H1 (cell line): ENCODE data around the gene PTPRF. TPM values are rescaled to one million over a fixed set of nuclear protein-coding genes. Genes with fewer than 3 reads are reported as not detected.
A peak's percentile ranks its signal among the peaks of the same experiment; 100 is the strongest.

ENCODE experiments used
- CTCF ChIA-PET: fragments of 300-600 bp; sonication (Branson Sonifier 250); formaldehyde crosslinking; loops from one replicate; lab custom pipeline; 2021; ENCODE audit not compliant: partially characterized antibody; lab: Charles Lee
- POLR2A ChIA-PET: fragments of 300-600 bp; sonication (Branson Sonifier 250); formaldehyde crosslinking; loops from one replicate; lab custom pipeline; 2021; ENCODE audit warnings: inconsistent platforms; ENCODE audit not compliant: partially characterized antibody; lab: Charles Lee
- DNase-seq, 2 experiments: peaks; one replicate each; pipeline versions ENCODE4 v3.0.0 to v3.0.0-alpha.2; 2010 to 2022; ENCODE audit warnings: low spot score in 2 of 2, low read depth in 1 of 2, mixed read lengths in 1 of 2
- FAIRE-seq: peaks from 2 replicates; lab custom pipeline; 2011; peaks lifted over from hg19 to GRCh38; lab: Jason Lieb, UNC
- H2AFZ ChIP-seq: 2 replicates; pipeline ENCODE4 v1.8.1; 2012; ENCODE audit warnings: low read length, inconsistent platforms
- H2AK5ac ChIP-seq: 2 replicates; pipeline ENCODE4 v1.6.1; 2013; ENCODE audit warnings: low read depth, low read length
- H2BK120ac ChIP-seq: replicated peaks from 2 replicates; pipeline ENCODE3; 2013; ENCODE audit warnings: low read depth, low read length, inconsistent platforms
- H2BK12ac ChIP-seq: 2 replicates; pipeline ENCODE4 v1.6.1; 2013; ENCODE audit warnings: low read depth, low read length
- H2BK15ac ChIP-seq: 2 replicates; pipeline ENCODE4 v1.6.1; 2013; ENCODE audit warnings: low read length
- H2BK20ac ChIP-seq: 2 replicates; pipeline ENCODE4 v1.6.1; 2013; ENCODE audit warnings: low read length
- H2BK5ac ChIP-seq: 2 replicates; pipeline ENCODE4 v1.6.1; 2013; ENCODE audit warnings: low read depth, low read length
- H3K14ac ChIP-seq: 2 replicates; pipeline ENCODE4 v1.6.1; 2013; ENCODE audit warnings: inconsistent platforms; ENCODE audit not compliant: insufficient read length
- H3K18ac ChIP-seq: 2 replicates; pipeline ENCODE4 v1.6.1; 2013; ENCODE audit warnings: low read length; ENCODE audit errors: extremely low read depth
- H3K23ac ChIP-seq: 2 replicates; pipeline ENCODE4 v1.6.1; 2013; ENCODE audit warnings: inconsistent platforms; ENCODE audit not compliant: insufficient read length
- H3K23me2 ChIP-seq: 2 replicates; pipeline ENCODE4 v1.6.1; 2013; ENCODE audit warnings: low read depth, low read length
- H3K27ac ChIP-seq: 2 replicates; pipeline ENCODE4 v1.6.1; 2011; ENCODE audit warnings: low read depth, low read length, inconsistent platforms
- H3K27me3 ChIP-seq, 4 experiments: replicated peaks in 1 of 4; 1 replicate in 1 of 4; 2 replicates in 3 of 4; pipeline versions ENCODE4 v1.6.1 to v1.8.1; 2011 to 2013; ENCODE audit warnings: low read length in 3 of 4, mild to moderate bottlenecking in 3 of 4, inconsistent platforms in 2 of 4, mixed read lengths in 2 of 4, moderate library complexity in 1 of 4; ENCODE audit not compliant: control insufficient read depth in 3 of 4, insufficient read depth in 3 of 4; ENCODE audit errors: extremely low read depth in 1 of 4
- H3K36me3 ChIP-seq, 4 experiments: 2 replicates each; pipeline versions ENCODE4 v1.6.1 to v1.8.1; 2011 to 2013; ENCODE audit warnings: mild to moderate bottlenecking in 4 of 4, low read length in 3 of 4, moderate library complexity in 2 of 4, control low read depth in 1 of 4, inconsistent platforms in 1 of 4; ENCODE audit not compliant: insufficient read depth in 4 of 4, control insufficient read depth in 2 of 4
- H3K4ac ChIP-seq: replicated peaks from 2 replicates; pipeline ENCODE3; 2013; ENCODE audit warnings: low read length, low read depth, mixed read lengths, inconsistent platforms; ENCODE audit not compliant: insufficient read length
- H3K4me1 ChIP-seq, 4 experiments: replicated peaks in 1 of 4; 1 replicate in 1 of 4; 2 replicates in 3 of 4; pipeline versions ENCODE4 v1.6.1 to v1.8.1; 2011 to 2013; ENCODE audit warnings: low read length in 3 of 4, inconsistent platforms in 2 of 4, mixed read lengths in 1 of 4; ENCODE audit not compliant: insufficient read depth in 4 of 4, control insufficient read depth in 3 of 4
- H3K4me2 ChIP-seq, 2 experiments: 2 replicates each; pipeline versions ENCODE4 v1.6.1 to v1.8.1; 2011 to 2013; ENCODE audit warnings: low read depth in 2 of 2, low read length in 2 of 2, control low read depth in 1 of 2, inconsistent platforms in 1 of 2, mild to moderate bottlenecking in 1 of 2; ENCODE audit not compliant: insufficient read depth in 1 of 2
- H3K4me3 ChIP-seq, 4 experiments: fragments of 200-600, 300-600 bp in 1 of 4; sonication (generic), shearing (Covaris generic), sonication (Bioruptor Twin) in 1 of 4; 2 replicates each; pipeline versions ENCODE4 v1.5.1 to v1.8.1; 2011 to 2016; ENCODE audit warnings: low read length in 4 of 4, low read depth in 3 of 4, control low read depth in 2 of 4, inconsistent platforms in 2 of 4, mild to moderate bottlenecking in 2 of 4, mixed read lengths in 1 of 4, moderate library complexity in 1 of 4; ENCODE audit not compliant: insufficient read depth in 2 of 4; ENCODE audit errors: extremely low read depth in 1 of 4
- H3K56ac ChIP-seq: replicated peaks from 2 replicates; pipeline ENCODE3; 2013; ENCODE audit warnings: low read depth, mild to moderate bottlenecking, mixed read lengths, low read length, inconsistent platforms; ENCODE audit not compliant: insufficient read length
- H3K79me1 ChIP-seq: 2 replicates; pipeline ENCODE4 v1.6.1; 2013; ENCODE audit warnings: low read depth, low read length, control low read depth
- H3K79me2 ChIP-seq, 2 experiments: 2 replicates each; pipeline versions ENCODE4 v1.6.1 to v1.8.1; 2012 to 2013; ENCODE audit warnings: low read length in 2 of 2, mild to moderate bottlenecking in 2 of 2, inconsistent platforms in 1 of 2; ENCODE audit not compliant: insufficient read depth in 2 of 2, control insufficient read depth in 1 of 2
- H3K9ac ChIP-seq, 4 experiments: replicated peaks in 1 of 4; 1 replicate in 1 of 4; 2 replicates in 3 of 4; pipeline versions ENCODE4 v1.6.1 to v1.8.1; 2011 to 2013; ENCODE audit warnings: low read depth in 3 of 4, low read length in 3 of 4, control low read depth in 2 of 4, mild to moderate bottlenecking in 2 of 4, moderate library complexity in 2 of 4, inconsistent platforms in 1 of 4; ENCODE audit errors: extremely low read depth in 1 of 4
- H3K9me3 ChIP-seq, 2 experiments: 2 replicates each; pipeline versions ENCODE4 v1.6.1 to v1.8.1; 2012 to 2013; ENCODE audit warnings: mild to moderate bottlenecking in 2 of 2, moderate library complexity in 2 of 2, control low read depth in 1 of 2, inconsistent platforms in 1 of 2, low read depth in 1 of 2, low read length in 1 of 2, mixed read lengths in 1 of 2; ENCODE audit not compliant: insufficient read depth in 2 of 2
- H4K20me1 ChIP-seq, 2 experiments: replicated peaks in 1 of 2; 2 replicates each; pipeline versions ENCODE3 to v1.8.1; 2011 to 2013; ENCODE audit warnings: inconsistent platforms in 2 of 2, low read length in 2 of 2, mild to moderate bottlenecking in 1 of 2; ENCODE audit not compliant: insufficient read depth in 2 of 2, control insufficient read depth in 1 of 2
- H4K5ac ChIP-seq: 2 replicates; pipeline ENCODE4 v1.6.1; 2013; ENCODE audit warnings: low read length, low read depth, mixed read lengths, inconsistent platforms; ENCODE audit not compliant: insufficient read length
- H4K8ac ChIP-seq: 2 replicates; pipeline ENCODE4 v1.8.0; 2013; ENCODE audit warnings: mild to moderate bottlenecking, moderate library complexity, low read length, inconsistent platforms; ENCODE audit not compliant: insufficient read depth; ENCODE audit errors: extremely low read depth
- H4K91ac ChIP-seq: replicated peaks from 2 replicates; pipeline ENCODE3; 2013; ENCODE audit warnings: low read length, mixed read lengths, inconsistent platforms; ENCODE audit not compliant: insufficient read length
- ASH2L ChIP-seq: fragments of 200-600, 300-600 bp; sonication (generic); IDR thresholded peaks from one replicate; pipeline ENCODE4 v1.7.1; 2017; ENCODE audit warnings: low read length
- CREB1 ChIP-seq: IDR thresholded peaks from 2 replicates; pipeline ENCODE4 v1.6.1; 2012; ENCODE audit warnings: inconsistent platforms
- GABPA ChIP-seq: IDR thresholded peaks from 2 replicates; pipeline ENCODE4 v1.6.1; 2011; ENCODE audit warnings: mild to moderate bottlenecking, low read length, moderate library complexity, borderline replicate concordance; ENCODE audit not compliant: insufficient read depth
- HDAC2 ChIP-seq, 2 experiments: fragments of 300-600 bp in 1 of 2; sonication (generic) in 1 of 2; IDR thresholded peaks; 2 replicates each; pipeline ENCODE4 v1.6.1; 2011 to 2012; ENCODE audit warnings: low read depth in 2 of 2, low read length in 2 of 2, mild to moderate bottlenecking in 2 of 2, moderate library complexity in 2 of 2, borderline replicate concordance in 1 of 2, inconsistent platforms in 1 of 2
- HDAC6 ChIP-seq: IDR thresholded peaks from one replicate; pipeline ENCODE4 v1.7.1; 2012; ENCODE audit warnings: low read depth, mild to moderate bottlenecking, inconsistent platforms, low read length, moderate library complexity
- JUND ChIP-seq: IDR thresholded peaks from 2 replicates; pipeline ENCODE4 v1.6.1; 2011; ENCODE audit warnings: mild to moderate bottlenecking, improper control_type of control experiment, low read length
- MAFK ChIP-seq: IDR thresholded peaks from 2 replicates; pipeline ENCODE4 v1.6.1; 2012; ENCODE audit warnings: low read depth, mild to moderate bottlenecking, improper control_type of control experiment, low read length
- RAD21 ChIP-seq, 2 experiments: IDR thresholded peaks in 1 of 2; conservative IDR thresholded peaks in 1 of 2; 2 replicates each; pipeline ENCODE4 v1.6.1; 2011; ENCODE audit warnings: low read depth in 2 of 2, low read length in 2 of 2, improper control_type of control experiment in 1 of 2, inconsistent platforms in 1 of 2, mild to moderate bottlenecking in 1 of 2, moderate library complexity in 1 of 2
- WGBS, 2 experiments: shearing (Covaris generic) in 1 of 2; methylation state at CpG; one replicate each; pipeline versions ENCODE4 v1.1.6 to v1.1.7; 2013 to 2015; ENCODE audit warnings: low lambda C conversion rate in 2 of 2, mixed read lengths in 2 of 2, inconsistent platforms in 1 of 2, low coverage in 1 of 2, missing lambda C conversion rate in 1 of 2; ENCODE audit not compliant: insufficient replicate concordance in 2 of 2, insufficient coverage in 1 of 2, insufficient read length in 1 of 2; ENCODE audit errors: extremely low coverage in 1 of 2, missing lambda C conversion rate in 1 of 2; 5-methylcytosine and 5-hydroxymethylcytosine counted together
- polyA plus RNA-seq, 7 experiments: library from polyadenylated mRNA; depleted of rRNA in 3 of 7; stranded (reverse) in 5 of 7; unstranded in 2 of 7; fragments of >200 nt in 5 of 7; fragments of 200-250 nt in 2 of 7; gene quantifications; 1 replicate in 5 of 7; 2 replicates in 1 of 7; 4 replicates in 1 of 7; pipeline versions ENCODE4 v1.2.1 to v1.2.3, GENCODE V29; 2011 to 2013; ENCODE audit warnings: missing spikeins in 2 of 7, mixed read lengths in 2 of 7
- total RNA-seq: library from RNA; stranded (reverse); fragmentation: NEBNext Ultra II Directional; extraction: Animal tissue kit (Norgen Biotek cat#: 25700); gene quantifications from 2 replicates; pipeline ENCODE4 v1.2.1, GENCODE V29; 2021
- TF ChIP-seq, protein P1 (sequence below): IDR thresholded peaks from 2 replicates; pipeline ENCODE4 v1.6.1; 2012; ENCODE audit warnings: inconsistent platforms
- TF ChIP-seq, protein P2 (sequence below), 3 experiments: IDR thresholded peaks; 1 replicate in 2 of 3; 2 replicates in 1 of 3; pipeline versions ENCODE4 v1.5.1 to v1.6.1; 2011; ENCODE audit warnings: low read length in 3 of 3, mild to moderate bottlenecking in 3 of 3, inconsistent platforms in 2 of 3, low read depth in 1 of 3, moderate library complexity in 1 of 3; ENCODE audit not compliant: insufficient read depth in 1 of 3; ENCODE audit errors: control extremely low read depth in 1 of 3

Gene PTPRF
- total and polyA plus RNA-seq, 2 of the 8 experiments (the other 6 are each of a cell fraction or from before 2014, with no cell fraction given), result 136 to 231 TPM

DNA sequence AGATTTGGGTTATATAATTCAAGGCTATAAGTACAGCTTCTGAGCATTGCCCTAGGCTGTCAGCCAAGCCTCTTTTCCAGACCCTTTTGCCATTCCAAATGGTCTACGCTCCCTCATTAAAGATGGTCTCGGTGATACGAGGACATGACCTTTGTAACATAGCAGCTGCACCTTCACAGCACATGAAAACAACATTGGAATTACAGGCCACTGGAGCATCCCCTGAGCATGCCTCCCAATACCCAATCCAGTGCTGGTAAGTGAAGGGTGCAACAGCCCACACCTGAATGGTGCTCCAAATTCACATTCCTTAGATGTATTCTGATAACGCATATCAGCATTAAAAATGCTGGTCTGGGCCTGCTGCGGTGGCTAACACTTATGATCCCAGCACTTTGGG, 20.1 kb upstream of the PTPRF start:
- Histone ChIP-seq H3K14ac (no peak overlapping the region), H3K27me3 (no peaks in the 10 kb centered on the region), H3K36me3 (no peaks in the 10 kb centered on the region), H2BK12ac (no peak overlapping the region), H2BK20ac (no peak overlapping the region), H4K8ac (no peak overlapping the region), H2AFZ (no peak overlapping the region), H3K18ac (no peak overlapping the region), H4K20me1 (no peaks in the 10 kb centered on the region), H4K5ac (no peak overlapping the region), H4K91ac (no peak overlapping the region), H3K79me2 (no peaks in the 10 kb centered on the region), H2BK15ac (no peak overlapping the region), H2BK120ac (no peak overlapping the region), H2BK5ac (no peak overlapping the region), H3K56ac (no peak overlapping the region), H3K23me2 (no peaks in the 10 kb centered on the region), H3K23ac (no peak overlapping the region), H3K4ac (no peak overlapping the region), H3K79me1 (no peaks in the 10 kb centered on the region), H3K4me3 (no peak overlapping the region), H3K27ac (no peak overlapping the region), H2AK5ac (no peak overlapping the region), H3K9me3 (no peaks in the 10 kb centered on the region), H3K4me2 (no peak overlapping the region), H3K9ac (no peak overlapping the region), H3K4me1 (peaks cover 0 to 6% (median 1%) of the 10 kb centered on the region in 4 experiments; a peak in 2 of 7 replicates)
- ChIA-PET CTCF (interaction anchor here (1.3 to 1.4 kb wide), 2 partner anchors 11 to 44 kb away, joined by 3 read pairs; no protein-coding TSS in a partner anchor), POLR2A (interaction anchor here (0.8 kb wide), 1 partner anchor 10 kb away, joined by 8 read pairs; no protein-coding TSS in a partner anchor)
- 89% methylated on average over 5 of the region's 5 CpGs; no CpG with 5 or more reads in 1 of the 2 experiments for WGBS, 2 experiments
- DNase-seq, result peak in 1 of 2 experiments; percentile 23
- FAIRE-seq, result no peak
- TF ChIP-seq HDAC2 (IDR thresholded peaks at IDR 0.05; ENCODE audit: borderline replicate concordance in 1 of 2, low read depth in 2 of 2, low read length in 2 of 2), result no peak
- TF ChIP-seq, protein P1, sequence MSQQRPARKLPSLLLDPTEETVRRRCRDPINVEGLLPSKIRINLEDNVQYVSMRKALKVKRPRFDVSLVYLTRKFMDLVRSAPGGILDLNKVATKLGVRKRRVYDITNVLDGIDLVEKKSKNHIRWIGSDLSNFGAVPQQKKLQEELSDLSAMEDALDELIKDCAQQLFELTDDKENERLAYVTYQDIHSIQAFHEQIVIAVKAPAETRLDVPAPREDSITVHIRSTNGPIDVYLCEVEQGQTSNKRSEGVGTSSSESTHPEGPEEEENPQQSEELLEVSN, result no peak
- no peak for TF ChIP-seq CREB1
- no peak for TF ChIP-seq JUND
- no peak for TF ChIP-seq HDAC6
- TF ChIP-seq MAFK, result no peak
- TF ChIP-seq RAD21 (IDR thresholded peaks at IDR 0.05 in 1 of 2, conservative IDR thresholded peaks at IDR 0.05 in 1 of 2; ENCODE audit: low read depth in 2 of 2, low read length in 2 of 2), result no peak
- TF ChIP-seq ASH2L, result no peak
- TF ChIP-seq, protein P2, sequence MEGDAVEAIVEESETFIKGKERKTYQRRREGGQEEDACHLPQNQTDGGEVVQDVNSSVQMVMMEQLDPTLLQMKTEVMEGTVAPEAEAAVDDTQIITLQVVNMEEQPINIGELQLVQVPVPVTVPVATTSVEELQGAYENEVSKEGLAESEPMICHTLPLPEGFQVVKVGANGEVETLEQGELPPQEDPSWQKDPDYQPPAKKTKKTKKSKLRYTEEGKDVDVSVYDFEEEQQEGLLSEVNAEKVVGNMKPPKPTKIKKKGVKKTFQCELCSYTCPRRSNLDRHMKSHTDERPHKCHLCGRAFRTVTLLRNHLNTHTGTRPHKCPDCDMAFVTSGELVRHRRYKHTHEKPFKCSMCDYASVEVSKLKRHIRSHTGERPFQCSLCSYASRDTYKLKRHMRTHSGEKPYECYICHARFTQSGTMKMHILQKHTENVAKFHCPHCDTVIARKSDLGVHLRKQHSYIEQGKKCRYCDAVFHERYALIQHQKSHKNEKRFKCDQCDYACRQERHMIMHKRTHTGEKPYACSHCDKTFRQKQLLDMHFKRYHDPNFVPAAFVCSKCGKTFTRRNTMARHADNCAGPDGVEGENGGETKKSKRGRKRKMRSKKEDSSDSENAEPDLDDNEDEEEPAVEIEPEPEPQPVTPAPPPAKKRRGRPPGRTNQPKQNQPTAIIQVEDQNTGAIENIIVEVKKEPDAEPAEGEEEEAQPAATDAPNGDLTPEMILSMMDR (IDR thresholded peaks at IDR 0.05; ENCODE audit: control extremely low read depth in 1 of 3, insufficient read depth in 1 of 3, low read depth in 1 of 3, low read length in 3 of 3), result no peak
- no peak for TF ChIP-seq GABPA
